SH-SY5Y (cell line): ENCODE measurements around the gene SLC5A8.

Experiments
- GATA2 ChIP-seq: IDR thresholded peaks from 2 replicates; pipeline ENCODE4 v1.6.1; 2011; ENCODE audit warnings: mild to moderate bottlenecking, low read depth, low read length
- GATA3 ChIP-seq: IDR thresholded peaks from 2 replicates; pipeline ENCODE4 v1.6.1; 2011; ENCODE audit warnings: low read depth, mild to moderate bottlenecking, low read length, moderate library complexity

Gene SLC5A8

GRCh38 chr12:101207086-101207780 lies 2.8 kb downstream of the SLC5A8 start:
- no peak for TF ChIP-seq GATA2
- no peak for TF ChIP-seq GATA3

GRCh38 chr12:101204602-101205304 lies 5.3 kb downstream of the SLC5A8 start:
- TF ChIP-seq GATA3 (no peak), GATA2 (no peak)

GRCh38 chr12:101200824-101201223 lies 9.2 kb downstream of the SLC5A8 start:
- TF ChIP-seq GATA3 (no peak), GATA2 (no peak)

GRCh38 chr12:101200145-101200544 lies 9.9 kb downstream of the SLC5A8 start:
- TF ChIP-seq GATA2 (no peak), GATA3 (no peak)

GRCh38 chr12:101186291-101186690 lies 23.7 kb downstream of the SLC5A8 start:
- TF ChIP-seq GATA3 (no peak), GATA2 (no peak)

GRCh38 chr12:101181776-101182175 lies 28.3 kb downstream of the SLC5A8 start:
- TF ChIP-seq GATA2 (no peak), GATA3 (no peak)

GRCh38 chr12:101174541-101174940 lies 35.5 kb downstream of the SLC5A8 start:
- TF ChIP-seq GATA3 (no peak), GATA2 (no peak)

GRCh38 chr12:101173197-101173749 lies 36.8 kb downstream of the SLC5A8 start:
- TF ChIP-seq GATA2 (no peak), GATA3 (no peak)

GRCh38 chr12:101172316-101172715 lies 37.7 kb downstream of the SLC5A8 start:
- TF ChIP-seq GATA2 (no peak), GATA3 (no peak)

GRCh38 chr12:101168001-101168400 lies 42.0 kb downstream of the SLC5A8 start:
- no peak for TF ChIP-seq GATA3
- no peak for TF ChIP-seq GATA2

- no peak for TF ChIP-seq GATA2
- TF ChIP-seq GATA3 = no peak
Observed at GRCh38 chr12:101166866-101167265, 43.2 kb downstream of the SLC5A8 start.

- TF ChIP-seq GATA2 (no peak), GATA3 (no peak)
Observed at GRCh38 chr12:101165319-101165718, 44.7 kb downstream of the SLC5A8 start.

GRCh38 chr12:101127521-101128219 lies 82.4 kb downstream of the SLC5A8 start:
- TF ChIP-seq GATA2 = no peak
- TF ChIP-seq GATA3 = no peak

- TF ChIP-seq GATA3 (no peak), GATA2 (no peak)
Observed at GRCh38 chr12:101117842-101118241, 92.2 kb downstream of the SLC5A8 start.

- no peak for TF ChIP-seq GATA2
- no peak for TF ChIP-seq GATA3
Observed at GRCh38 chr12:101116911-101117310, 93.1 kb downstream of the SLC5A8 start.
